Measurements from ENCODE around the gene RAB40A.

DNA sequence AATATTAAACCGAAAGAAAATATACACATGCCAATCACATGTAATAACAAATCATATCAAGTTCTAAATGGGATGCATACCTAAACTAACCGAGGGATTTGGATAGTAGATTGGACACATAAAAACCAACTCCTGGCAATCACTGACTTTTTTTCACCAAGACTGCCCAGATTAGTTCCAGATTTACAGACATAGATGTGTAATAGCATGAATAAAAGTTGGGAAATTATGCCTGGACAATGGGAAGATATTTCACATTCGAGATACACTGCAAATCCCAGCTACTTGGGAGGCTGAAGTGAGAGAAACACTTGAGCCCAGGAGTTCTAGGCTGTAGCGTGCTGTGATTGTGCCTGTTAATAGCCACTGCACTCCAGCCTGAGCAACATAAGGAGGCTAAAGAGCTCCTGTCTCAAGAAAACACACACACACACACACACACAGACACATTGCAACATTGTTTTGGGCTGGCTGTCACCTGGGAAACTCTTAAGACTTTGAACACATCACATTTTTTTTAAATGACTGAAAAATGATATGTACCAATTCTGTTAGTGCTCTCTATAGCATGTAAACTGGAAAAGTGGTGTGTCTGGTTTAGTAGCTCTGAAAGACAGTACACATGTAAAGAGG, 5.7 kb downstream of the RAB40A start:
- TF ChIP-seq, protein P1, sequence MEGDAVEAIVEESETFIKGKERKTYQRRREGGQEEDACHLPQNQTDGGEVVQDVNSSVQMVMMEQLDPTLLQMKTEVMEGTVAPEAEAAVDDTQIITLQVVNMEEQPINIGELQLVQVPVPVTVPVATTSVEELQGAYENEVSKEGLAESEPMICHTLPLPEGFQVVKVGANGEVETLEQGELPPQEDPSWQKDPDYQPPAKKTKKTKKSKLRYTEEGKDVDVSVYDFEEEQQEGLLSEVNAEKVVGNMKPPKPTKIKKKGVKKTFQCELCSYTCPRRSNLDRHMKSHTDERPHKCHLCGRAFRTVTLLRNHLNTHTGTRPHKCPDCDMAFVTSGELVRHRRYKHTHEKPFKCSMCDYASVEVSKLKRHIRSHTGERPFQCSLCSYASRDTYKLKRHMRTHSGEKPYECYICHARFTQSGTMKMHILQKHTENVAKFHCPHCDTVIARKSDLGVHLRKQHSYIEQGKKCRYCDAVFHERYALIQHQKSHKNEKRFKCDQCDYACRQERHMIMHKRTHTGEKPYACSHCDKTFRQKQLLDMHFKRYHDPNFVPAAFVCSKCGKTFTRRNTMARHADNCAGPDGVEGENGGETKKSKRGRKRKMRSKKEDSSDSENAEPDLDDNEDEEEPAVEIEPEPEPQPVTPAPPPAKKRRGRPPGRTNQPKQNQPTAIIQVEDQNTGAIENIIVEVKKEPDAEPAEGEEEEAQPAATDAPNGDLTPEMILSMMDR (IDR thresholded peaks at IDR 0.05) = no peak
- TF ChIP-seq POLR2A (IDR thresholded peaks at IDR 0.05) (no peak), POLR2AphosphoS5 (IDR thresholded peaks at IDR 0.05; ENCODE audit: insufficient read depth in 1 of 2, low read depth in 1 of 2) (no peak)

Measured in vagina (tissue), 2 donors.